ENCODE measurements around the gene RNF144B.
"Not testable (repeated sequence)": the region's sequence is repeated elsewhere in the genome, so short reads cannot be mapped to it uniquely, and the experiment has no call there.

The RNF144B gene

GRCh38 chr6:18451756-18452155 lies 64.6 kb downstream of the RNF144B start:
- Histone ChIP-seq H3K27me3 (no peaks in the 10 kb centered on the region), H3K27ac (no peak overlapping the region), H3K4me3 (ENCODE audit: low read depth in 1 of 2, low read length in 1 of 2) (no peak overlapping the region), H3K9me3 (no peaks in the 10 kb centered on the region), H3K4me1 (ENCODE audit: control insufficient read depth in 1 of 2, insufficient read depth in 1 of 2, low read depth in 1 of 2, low read length in 1 of 2) (no peaks in the 10 kb centered on the region), H3K36me3 (peaks cover 8% of the 10 kb centered on the region)
- TF ChIP-seq CTCF (IDR thresholded peaks at IDR 0.05) = no peak

DNA sequence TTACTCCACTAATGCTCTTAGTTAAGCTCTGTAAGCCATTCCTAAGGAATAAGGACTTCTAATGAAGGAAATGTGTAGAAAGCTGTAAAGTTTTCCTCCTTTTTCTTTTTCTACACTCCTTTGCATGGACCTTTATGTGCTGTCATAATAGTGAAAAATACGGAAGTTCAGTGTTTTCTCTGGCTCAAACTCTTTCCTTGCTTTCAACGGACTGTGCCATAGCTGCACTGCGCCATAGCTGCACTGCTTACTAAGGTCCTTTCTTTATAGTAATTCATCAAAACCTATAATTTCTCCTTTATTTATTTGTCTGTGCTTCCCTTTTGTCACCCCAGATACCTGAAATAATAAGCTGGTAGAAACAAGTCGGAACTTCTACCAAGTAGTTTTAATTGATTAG lies 67.3 kb downstream of the RNF144B start:
- no peak for TF ChIP-seq CTCF (IDR thresholded peaks at IDR 0.05)
- no peak overlapping the region for H3K4me3 ChIP-seq (ENCODE audit: low read depth in 1 of 2, low read length in 1 of 2)
- peaks cover 35% of the 10 kb centered on the region for H3K36me3 ChIP-seq
- H3K4me1 ChIP-seq (ENCODE audit: control insufficient read depth in 1 of 2, insufficient read depth in 1 of 2, low read depth in 1 of 2, low read length in 1 of 2) = no peaks in the 10 kb centered on the region
- no peaks in the 10 kb centered on the region for H3K27me3 ChIP-seq
- H3K27ac ChIP-seq = no peak overlapping the region
- H3K9me3 ChIP-seq = no peaks in the 10 kb centered on the region

DNA sequence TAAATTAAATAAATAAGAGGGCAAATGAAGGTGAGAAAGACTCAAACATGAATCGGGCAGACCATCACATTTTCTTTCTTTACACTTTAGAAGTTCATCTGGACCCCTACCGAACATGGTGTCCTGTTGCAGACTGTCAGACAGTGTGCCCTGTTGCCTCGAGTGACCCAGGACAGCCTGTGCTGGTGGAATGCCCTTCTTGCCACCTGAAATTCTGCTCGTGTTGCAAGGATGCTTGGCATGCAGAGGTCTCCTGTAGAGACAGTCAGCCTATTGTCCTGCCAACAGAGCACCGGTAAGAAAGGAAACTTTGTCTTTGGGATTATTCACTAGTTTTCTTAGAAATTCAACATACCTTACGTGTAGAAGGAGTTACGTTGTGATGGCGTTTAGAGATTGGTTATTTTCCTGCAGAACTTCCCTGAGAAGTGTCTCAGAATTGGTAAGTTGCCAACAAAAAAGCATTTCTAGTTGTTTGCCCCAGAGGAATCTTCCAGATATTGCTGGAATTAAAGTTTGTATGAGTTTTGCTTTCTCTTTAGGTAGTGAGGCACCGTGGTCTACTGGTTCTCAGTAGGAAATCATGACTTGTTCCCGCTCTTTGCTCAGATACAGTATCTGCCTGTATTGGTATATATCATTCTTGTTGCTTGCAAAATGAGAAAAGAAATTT lies 70.1 kb downstream of the RNF144B start:
- Histone ChIP-seq H3K27me3 (no peaks in the 10 kb centered on the region), H3K27ac (peak overlapping the region; percentile 16), H3K36me3 (peaks cover 62% of the 10 kb centered on the region), H3K4me3 (ENCODE audit: low read depth in 1 of 2, low read length in 1 of 2) (no peak overlapping the region), H3K4me1 (ENCODE audit: control insufficient read depth in 1 of 2, insufficient read depth in 1 of 2, low read depth in 1 of 2, low read length in 1 of 2) (no peaks in the 10 kb centered on the region), H3K9me3 (no peaks in the 10 kb centered on the region)
- no peak for TF ChIP-seq CTCF (IDR thresholded peaks at IDR 0.05)

- not testable (repeated sequence) for H3K4me3 ChIP-seq (ENCODE audit: low read depth in 1 of 2, low read length in 1 of 2); H3K27me3 ChIP-seq; H3K9me3 ChIP-seq; H3K27ac ChIP-seq; H3K4me1 ChIP-seq (ENCODE audit: control insufficient read depth in 1 of 2, insufficient read depth in 1 of 2, low read depth in 1 of 2, low read length in 1 of 2)
- H3K36me3 ChIP-seq = peaks cover 67% of the 10 kb centered on the region
Observed at GRCh38 chr6:18458086-18458485, 70.9 kb downstream of the RNF144B start.

- Histone ChIP-seq H3K36me3 (peaks cover 94% of the 10 kb centered on the region), H3K4me1 (ENCODE audit: control insufficient read depth in 1 of 2, insufficient read depth in 1 of 2, low read depth in 1 of 2, low read length in 1 of 2) (no peaks in the 10 kb centered on the region), H3K4me3 (ENCODE audit: low read depth in 1 of 2, low read length in 1 of 2) (no peak overlapping the region), H3K9me3 (no peaks in the 10 kb centered on the region), H3K27ac (no peak overlapping the region), H3K27me3 (no peaks in the 10 kb centered on the region)
- no peak for TF ChIP-seq CTCF (IDR thresholded peaks at IDR 0.05)
Observed at GRCh38 chr6:18463429-18463828, 76.3 kb downstream of the RNF144B start.

DNA sequence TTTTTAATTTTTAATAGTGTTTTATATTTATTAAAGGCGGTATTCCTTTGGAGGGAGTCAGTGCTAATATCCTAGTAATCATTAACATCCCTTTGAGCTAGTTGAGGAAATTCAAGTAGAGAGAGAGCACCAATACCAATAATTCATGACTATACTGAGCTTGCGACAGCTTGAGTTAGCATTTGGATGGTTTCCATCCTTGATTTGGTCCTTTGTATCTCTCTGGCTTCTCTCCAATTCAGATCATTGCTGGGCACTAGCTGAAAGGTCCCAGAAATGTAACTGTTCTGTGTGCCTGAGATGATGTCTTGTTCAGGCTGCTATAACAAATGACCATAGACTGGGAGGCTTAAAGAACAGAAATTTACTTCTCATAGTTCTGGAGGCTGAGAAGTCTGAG lies 77.0 kb downstream of the RNF144B start:
- Histone ChIP-seq H3K36me3 (peaks cover 94% of the 10 kb centered on the region), H3K4me1 (ENCODE audit: control insufficient read depth in 1 of 2, insufficient read depth in 1 of 2, low read depth in 1 of 2, low read length in 1 of 2) (no peaks in the 10 kb centered on the region), H3K9me3 (no peaks in the 10 kb centered on the region), H3K27me3 (no peaks in the 10 kb centered on the region), H3K27ac (peak overlapping the region; percentile 5), H3K4me3 (ENCODE audit: low read depth in 1 of 2, low read length in 1 of 2) (no peak overlapping the region)
- TF ChIP-seq CTCF (IDR thresholded peaks at IDR 0.05) = no peak

All from neutrophil (primary cell).